SK-N-SH (cell line): ENCODE measurements around the gene SSTR4.

Source experiments
- ELF1 ChIP-seq: IDR thresholded peaks from 2 replicates; pipeline ENCODE4 v1.4.0; 2012
- EZH2phosphoT487 ChIP-seq: fragments of 200-600 bp; sonication (generic); IDR thresholded peaks from 2 replicates; pipeline ENCODE4 v1.6.1; 2017; ENCODE audit warnings: low read depth, mixed run types, mild to moderate bottlenecking, antibody characterized with exemption, moderate library complexity, borderline replicate concordance
- POLR2AphosphoS5 ChIP-seq: IDR thresholded peaks from 2 replicates; pipeline ENCODE4 v1.6.1; 2012; ENCODE audit warnings: low read depth, low read length
- RAD21 ChIP-seq: IDR thresholded peaks from 2 replicates; pipeline ENCODE4 v1.6.1; 2012; ENCODE audit warnings: mild to moderate bottlenecking, low read length
- RCOR1 ChIP-seq: fragments of 150-350 bp; IDR thresholded peaks from 2 replicates; pipeline ENCODE4 v1.6.1; 2017; ENCODE audit warnings: antibody characterized with exemption, low read length
- TAF1 ChIP-seq: IDR thresholded peaks from 2 replicates; pipeline ENCODE4 v1.6.1; 2012; ENCODE audit warnings: low read depth, mild to moderate bottlenecking, low read length, moderate library complexity, borderline replicate concordance
- TCF12 ChIP-seq: IDR thresholded peaks from 2 replicates; pipeline ENCODE4 v1.4.0; 2012
- YY1 ChIP-seq: IDR thresholded peaks from 2 replicates; pipeline ENCODE4 v1.4.0; 2012; ENCODE audit warnings: low read depth, mild to moderate bottlenecking
- TF ChIP-seq, protein P1 (sequence below): fragments of 200-600 bp; sonication (generic); IDR thresholded peaks from 2 replicates; pipeline ENCODE4 v1.6.1; 2017; ENCODE audit warnings: antibody characterized with exemption, mild to moderate bottlenecking, moderate library complexity
- TF ChIP-seq, protein P2 (sequence below): fragments of 150-350 bp; IDR thresholded peaks from 2 replicates; pipeline ENCODE4 v1.6.1; 2017; ENCODE audit warnings: antibody characterized with exemption, low read length, low read depth, borderline replicate concordance
- TF ChIP-seq, protein P3 (sequence below): IDR thresholded peaks from 2 replicates; pipeline ENCODE4 v1.6.1; 2012; ENCODE audit warnings: mild to moderate bottlenecking, low read depth, low read length, moderate library complexity
- TF ChIP-seq, protein P4 (sequence below): IDR thresholded peaks from 2 replicates; pipeline ENCODE4 v1.4.0; 2012; ENCODE audit warnings: low read depth, borderline replicate concordance
- TF ChIP-seq, protein P5 (sequence below): fragments of 150-350 bp; IDR thresholded peaks from 2 replicates; pipeline ENCODE4 v1.6.1; 2016; ENCODE audit warnings: mild to moderate bottlenecking, low read depth, low read length
- TF ChIP-seq, protein P6 (sequence below): IDR thresholded peaks from 2 replicates; pipeline ENCODE4 v1.4.0; 2012; ENCODE audit warnings: low read depth

DNA sequence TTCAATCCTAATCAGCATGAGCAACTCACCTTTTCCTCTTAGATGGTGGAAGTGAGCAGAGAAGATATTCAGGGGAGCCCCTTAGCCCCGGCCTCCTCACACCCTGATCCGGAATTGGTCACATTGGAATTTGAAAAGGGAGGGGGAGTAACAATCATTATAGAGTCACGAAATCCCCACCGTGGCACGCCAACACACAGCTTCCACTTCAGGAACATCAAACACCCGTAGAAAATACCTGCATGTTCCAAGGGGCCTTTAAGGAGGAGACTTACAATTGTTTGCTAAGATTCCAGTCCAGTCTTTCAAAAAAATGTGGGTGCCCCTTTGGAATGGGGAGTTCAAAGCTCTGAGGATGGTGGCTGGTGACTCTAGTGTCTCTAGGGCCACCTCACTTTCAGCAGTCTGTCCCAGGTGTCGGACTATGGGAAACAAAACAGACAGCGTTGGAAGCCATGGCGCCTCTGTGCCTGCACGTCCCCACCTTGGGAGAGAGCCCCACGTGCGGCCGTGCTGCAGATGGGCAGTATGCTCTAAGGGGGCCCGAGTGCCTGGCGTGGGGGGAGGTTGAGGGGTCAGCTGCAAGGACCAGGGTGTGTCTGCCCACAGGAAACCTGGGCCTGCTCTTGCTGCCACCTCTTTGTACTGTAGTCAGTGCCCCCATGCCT, 48.6 kb downstream of the SSTR4 start:
- TF ChIP-seq, protein P1, sequence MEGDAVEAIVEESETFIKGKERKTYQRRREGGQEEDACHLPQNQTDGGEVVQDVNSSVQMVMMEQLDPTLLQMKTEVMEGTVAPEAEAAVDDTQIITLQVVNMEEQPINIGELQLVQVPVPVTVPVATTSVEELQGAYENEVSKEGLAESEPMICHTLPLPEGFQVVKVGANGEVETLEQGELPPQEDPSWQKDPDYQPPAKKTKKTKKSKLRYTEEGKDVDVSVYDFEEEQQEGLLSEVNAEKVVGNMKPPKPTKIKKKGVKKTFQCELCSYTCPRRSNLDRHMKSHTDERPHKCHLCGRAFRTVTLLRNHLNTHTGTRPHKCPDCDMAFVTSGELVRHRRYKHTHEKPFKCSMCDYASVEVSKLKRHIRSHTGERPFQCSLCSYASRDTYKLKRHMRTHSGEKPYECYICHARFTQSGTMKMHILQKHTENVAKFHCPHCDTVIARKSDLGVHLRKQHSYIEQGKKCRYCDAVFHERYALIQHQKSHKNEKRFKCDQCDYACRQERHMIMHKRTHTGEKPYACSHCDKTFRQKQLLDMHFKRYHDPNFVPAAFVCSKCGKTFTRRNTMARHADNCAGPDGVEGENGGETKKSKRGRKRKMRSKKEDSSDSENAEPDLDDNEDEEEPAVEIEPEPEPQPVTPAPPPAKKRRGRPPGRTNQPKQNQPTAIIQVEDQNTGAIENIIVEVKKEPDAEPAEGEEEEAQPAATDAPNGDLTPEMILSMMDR, result no peak
- TF ChIP-seq, protein P2, sequence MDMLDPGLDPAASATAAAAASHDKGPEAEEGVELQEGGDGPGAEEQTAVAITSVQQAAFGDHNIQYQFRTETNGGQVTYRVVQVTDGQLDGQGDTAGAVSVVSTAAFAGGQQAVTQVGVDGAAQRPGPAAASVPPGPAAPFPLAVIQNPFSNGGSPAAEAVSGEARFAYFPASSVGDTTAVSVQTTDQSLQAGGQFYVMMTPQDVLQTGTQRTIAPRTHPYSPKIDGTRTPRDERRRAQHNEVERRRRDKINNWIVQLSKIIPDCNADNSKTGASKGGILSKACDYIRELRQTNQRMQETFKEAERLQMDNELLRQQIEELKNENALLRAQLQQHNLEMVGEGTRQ, result no peak
- TF ChIP-seq EZH2phosphoT487, result no peak
- no peak for TF ChIP-seq TAF1
- TF ChIP-seq POLR2AphosphoS5, result no peak
- no peak for TF ChIP-seq ELF1
- TF ChIP-seq YY1, result no peak
- TF ChIP-seq, protein P3, sequence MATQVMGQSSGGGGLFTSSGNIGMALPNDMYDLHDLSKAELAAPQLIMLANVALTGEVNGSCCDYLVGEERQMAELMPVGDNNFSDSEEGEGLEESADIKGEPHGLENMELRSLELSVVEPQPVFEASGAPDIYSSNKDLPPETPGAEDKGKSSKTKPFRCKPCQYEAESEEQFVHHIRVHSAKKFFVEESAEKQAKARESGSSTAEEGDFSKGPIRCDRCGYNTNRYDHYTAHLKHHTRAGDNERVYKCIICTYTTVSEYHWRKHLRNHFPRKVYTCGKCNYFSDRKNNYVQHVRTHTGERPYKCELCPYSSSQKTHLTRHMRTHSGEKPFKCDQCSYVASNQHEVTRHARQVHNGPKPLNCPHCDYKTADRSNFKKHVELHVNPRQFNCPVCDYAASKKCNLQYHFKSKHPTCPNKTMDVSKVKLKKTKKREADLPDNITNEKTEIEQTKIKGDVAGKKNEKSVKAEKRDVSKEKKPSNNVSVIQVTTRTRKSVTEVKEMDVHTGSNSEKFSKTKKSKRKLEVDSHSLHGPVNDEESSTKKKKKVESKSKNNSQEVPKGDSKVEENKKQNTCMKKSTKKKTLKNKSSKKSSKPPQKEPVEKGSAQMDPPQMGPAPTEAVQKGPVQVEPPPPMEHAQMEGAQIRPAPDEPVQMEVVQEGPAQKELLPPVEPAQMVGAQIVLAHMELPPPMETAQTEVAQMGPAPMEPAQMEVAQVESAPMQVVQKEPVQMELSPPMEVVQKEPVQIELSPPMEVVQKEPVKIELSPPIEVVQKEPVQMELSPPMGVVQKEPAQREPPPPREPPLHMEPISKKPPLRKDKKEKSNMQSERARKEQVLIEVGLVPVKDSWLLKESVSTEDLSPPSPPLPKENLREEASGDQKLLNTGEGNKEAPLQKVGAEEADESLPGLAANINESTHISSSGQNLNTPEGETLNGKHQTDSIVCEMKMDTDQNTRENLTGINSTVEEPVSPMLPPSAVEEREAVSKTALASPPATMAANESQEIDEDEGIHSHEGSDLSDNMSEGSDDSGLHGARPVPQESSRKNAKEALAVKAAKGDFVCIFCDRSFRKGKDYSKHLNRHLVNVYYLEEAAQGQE, result no peak
- TF ChIP-seq, protein P4, sequence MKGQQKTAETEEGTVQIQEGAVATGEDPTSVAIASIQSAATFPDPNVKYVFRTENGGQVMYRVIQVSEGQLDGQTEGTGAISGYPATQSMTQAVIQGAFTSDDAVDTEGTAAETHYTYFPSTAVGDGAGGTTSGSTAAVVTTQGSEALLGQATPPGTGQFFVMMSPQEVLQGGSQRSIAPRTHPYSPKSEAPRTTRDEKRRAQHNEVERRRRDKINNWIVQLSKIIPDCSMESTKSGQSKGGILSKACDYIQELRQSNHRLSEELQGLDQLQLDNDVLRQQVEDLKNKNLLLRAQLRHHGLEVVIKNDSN, result no peak
- no peak for TF ChIP-seq RCOR1
- no peak for TF ChIP-seq RAD21
- TF ChIP-seq, protein P5, sequence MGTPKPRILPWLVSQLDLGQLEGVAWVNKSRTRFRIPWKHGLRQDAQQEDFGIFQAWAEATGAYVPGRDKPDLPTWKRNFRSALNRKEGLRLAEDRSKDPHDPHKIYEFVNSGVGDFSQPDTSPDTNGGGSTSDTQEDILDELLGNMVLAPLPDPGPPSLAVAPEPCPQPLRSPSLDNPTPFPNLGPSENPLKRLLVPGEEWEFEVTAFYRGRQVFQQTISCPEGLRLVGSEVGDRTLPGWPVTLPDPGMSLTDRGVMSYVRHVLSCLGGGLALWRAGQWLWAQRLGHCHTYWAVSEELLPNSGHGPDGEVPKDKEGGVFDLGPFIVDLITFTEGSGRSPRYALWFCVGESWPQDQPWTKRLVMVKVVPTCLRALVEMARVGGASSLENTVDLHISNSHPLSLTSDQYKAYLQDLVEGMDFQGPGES, result no peak
- TF ChIP-seq, protein P6, sequence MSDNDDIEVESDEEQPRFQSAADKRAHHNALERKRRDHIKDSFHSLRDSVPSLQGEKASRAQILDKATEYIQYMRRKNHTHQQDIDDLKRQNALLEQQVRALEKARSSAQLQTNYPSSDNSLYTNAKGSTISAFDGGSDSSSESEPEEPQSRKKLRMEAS, result no peak
- no peak for TF ChIP-seq TCF12
